HTR-8/SVneo (cell line): ENCODE results near the gene PANK4.
A peak's percentile ranks its signal among the peaks of the same experiment; 100 is the strongest.
"Not testable (repeated sequence)": the region's sequence is repeated elsewhere in the genome, so short reads cannot be mapped to it uniquely, and the experiment has no call there.

Experiments
- DNase-seq: peaks from one replicate; pipeline ENCODE4 v3.0.0; 2011; ENCODE audit warnings: low spot score, mixed read lengths; ENCODE audit not compliant: insufficient read length
- FAIRE-seq: peaks from 2 replicates; lab custom pipeline; 2011; peaks lifted over from hg19 to GRCh38; lab: Jason Lieb, UNC

The PANK4 gene

GRCh38 chr1:2559509-2560298 is 33.3 kb upstream of the PANK4 start:
- no peak for FAIRE-seq
- no peak for DNase-seq

- FAIRE-seq (no peak), DNase-seq (no peak)
Measured at GRCh38 chr1:2558861-2559260, 32.5 kb upstream of the PANK4 start.

DNA sequence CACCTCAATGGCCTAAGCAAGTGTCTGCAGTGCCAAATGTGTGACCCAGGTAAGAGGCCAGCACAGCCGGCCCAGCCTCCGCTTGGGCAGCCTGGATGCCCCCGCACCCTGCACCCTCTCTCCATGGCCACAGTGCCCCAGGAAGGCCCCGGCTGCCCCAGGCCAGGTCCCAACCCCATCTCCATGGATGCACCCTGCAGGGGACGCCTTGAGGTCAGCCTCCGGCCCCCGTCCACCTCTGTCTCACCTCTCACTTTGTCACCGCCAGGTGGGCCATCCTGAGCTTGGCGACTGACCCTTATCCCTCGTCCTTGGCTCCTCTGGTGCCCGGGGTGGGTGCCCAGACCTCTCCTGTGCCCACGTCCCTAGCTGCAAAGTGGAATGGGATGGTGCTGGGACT is 32.0 kb upstream of the PANK4 start:
- DNase-seq = no peak
- no peak for FAIRE-seq

DNA sequence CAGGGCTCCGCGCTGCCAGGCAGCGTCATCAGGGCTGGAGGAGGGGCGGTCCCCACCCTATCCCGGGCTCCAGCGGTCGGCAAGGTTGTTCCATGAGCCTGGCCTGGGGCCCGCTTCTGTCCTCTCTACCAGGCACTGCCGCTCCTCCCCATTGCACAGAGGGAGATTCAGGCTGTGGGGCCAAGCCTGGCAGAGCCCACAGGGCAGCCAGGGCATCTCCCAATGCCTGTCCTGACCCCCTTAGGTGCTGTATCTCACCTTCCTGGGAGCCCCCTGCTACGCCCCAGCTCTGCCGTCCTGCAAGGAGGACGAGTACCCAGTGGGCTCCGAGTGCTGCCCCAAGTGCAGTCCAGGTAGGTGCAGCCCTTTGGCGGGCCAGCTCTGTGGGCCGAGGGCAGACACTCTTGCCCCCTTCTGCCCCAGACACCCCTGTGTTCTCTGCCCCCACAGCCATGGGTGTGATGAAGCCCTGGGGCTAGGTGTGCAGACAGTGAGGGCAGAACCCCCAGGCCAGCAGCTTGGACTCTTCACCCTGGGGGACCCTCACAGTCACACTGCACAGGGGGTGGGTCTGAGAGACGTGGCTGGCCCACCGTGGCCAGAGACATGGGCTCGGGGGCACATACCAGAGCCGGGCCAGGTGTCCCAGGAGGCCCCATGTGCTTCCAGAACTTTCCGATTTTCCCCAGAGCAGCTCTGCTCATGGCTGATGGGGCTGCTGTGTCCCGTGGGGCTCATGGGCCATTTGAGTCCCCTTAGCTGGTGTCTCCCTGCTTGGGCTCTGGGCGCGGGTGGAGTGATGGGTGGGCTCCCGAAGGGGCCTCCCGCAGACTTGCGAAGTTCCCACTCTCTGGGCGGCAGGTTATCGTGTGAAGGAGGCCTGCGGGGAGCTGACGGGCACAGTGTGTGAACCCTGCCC is 31.3 kb upstream of the PANK4 start:
- DNase-seq = no peak
- FAIRE-seq = no peak

DNA sequence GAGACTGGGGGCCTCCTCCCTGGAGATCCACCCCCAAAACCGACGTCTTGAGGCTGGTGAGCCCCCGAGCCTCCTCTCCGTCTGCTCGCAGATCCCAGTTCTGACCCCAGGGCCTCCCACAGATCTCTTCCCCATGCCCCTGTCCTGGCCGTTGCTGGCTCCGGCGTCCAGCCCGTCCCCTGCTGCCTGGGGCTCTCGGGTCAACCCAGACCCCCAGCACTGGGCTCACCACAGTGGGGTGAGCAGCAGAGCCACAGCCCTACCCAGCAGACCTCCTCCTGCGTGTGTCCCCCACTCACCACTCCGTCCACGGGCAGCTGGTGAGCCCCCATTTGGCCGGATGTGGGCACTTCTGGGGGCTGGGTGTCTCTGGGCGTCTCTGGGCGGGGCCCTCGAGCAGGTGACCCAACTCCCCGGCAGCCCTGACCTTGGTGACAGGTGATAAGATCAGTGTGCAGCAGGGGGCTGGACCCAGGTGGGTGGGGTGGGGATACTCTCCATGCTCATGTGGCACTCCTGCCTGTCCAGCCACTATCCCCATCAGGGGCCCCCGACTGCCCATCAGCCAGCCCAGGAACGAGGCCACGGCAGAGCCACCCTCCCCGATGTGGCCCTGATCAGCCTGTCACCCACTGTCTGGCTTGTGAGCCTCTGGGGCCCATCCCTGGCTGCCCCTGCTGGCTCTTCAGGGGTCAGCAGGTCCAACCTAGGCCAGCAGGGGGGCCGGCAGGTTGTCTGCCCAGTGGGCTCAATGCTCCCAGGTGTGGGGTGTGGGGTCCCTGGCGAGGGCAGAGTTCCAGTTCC is 30.5 kb upstream of the PANK4 start:
- FAIRE-seq = no peak
- DNase-seq = no peak

DNA sequence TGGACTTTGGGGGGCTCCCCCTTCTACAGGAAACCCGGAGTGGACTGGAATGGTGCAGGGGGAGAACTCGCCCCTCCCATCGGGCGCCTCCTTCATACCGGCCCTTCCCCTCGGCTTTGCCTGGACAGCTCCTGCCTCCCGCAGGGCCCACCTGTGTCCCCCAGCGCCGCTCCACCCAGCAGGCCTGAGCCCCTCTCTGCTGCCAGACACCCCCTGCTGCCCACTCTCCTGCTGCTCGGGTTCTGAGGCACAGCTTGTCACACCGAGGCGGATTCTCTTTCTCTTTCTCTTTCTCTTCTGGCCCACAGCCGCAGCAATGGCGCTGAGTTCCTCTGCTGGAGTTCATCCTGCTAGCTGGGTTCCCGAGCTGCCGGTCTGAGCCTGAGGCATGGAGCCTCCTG is 29.9 kb upstream of the PANK4 start, which contains the start of gene TNFRSF14:
Gene TNFRSF14, plus strand, starts transcription at position 95 of the 401 bp plus-strand sequence. Its CDS starts 294 bp downstream, at position 389.
- FAIRE-seq = no peak
- no peak for DNase-seq

GRCh38 chr1:2555634-2556276 is 29.4 kb upstream of the PANK4 start:
- DNase-seq = no peak
- FAIRE-seq = no peak

DNA sequence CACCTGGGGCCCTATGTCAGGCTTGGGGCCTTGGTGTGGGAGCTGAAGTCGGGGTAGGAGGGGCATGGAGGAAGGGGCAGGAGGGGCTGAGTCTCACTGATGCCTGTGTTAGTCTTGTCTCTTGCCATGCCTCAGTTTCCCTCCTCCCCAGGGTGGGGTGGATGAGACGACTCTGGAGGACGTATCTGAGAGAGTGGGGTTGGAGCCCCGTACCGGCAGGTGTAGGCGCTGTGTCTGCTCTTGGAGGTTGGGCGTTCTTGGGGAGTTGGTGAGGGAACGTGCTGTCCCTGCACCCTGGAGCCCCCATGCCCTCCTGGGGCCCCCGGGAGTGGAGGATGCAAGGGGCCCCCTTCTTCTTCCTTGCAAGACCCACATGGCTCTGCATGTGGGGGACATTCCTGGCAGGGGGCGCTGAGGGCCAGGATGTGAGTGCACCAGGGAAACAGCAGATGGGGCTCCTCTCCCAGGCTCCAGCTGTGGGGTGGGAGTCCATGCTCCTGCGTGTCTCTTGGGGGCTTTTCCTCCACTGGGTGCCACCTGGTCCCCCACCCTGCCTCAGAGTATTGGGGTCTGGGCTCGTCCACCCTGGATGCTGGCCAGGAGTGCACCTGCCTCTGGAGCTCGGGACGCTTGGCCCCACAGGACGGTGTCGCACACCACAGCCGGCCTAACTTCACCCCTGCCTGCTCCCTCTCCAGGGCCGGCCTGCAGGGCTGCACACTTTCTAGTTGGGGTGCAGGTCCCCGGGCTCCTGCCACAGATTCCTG is 28.4 kb upstream of the PANK4 start:
- no peak for FAIRE-seq
- no peak for DNase-seq

GRCh38 chr1:2553871-2554620 is 27.6 kb upstream of the PANK4 start:
- DNase-seq (no peak), FAIRE-seq (no peak)

GRCh38 chr1:2553076-2553475 is 26.7 kb upstream of the PANK4 start:
- not testable (repeated sequence) for FAIRE-seq

DNA sequence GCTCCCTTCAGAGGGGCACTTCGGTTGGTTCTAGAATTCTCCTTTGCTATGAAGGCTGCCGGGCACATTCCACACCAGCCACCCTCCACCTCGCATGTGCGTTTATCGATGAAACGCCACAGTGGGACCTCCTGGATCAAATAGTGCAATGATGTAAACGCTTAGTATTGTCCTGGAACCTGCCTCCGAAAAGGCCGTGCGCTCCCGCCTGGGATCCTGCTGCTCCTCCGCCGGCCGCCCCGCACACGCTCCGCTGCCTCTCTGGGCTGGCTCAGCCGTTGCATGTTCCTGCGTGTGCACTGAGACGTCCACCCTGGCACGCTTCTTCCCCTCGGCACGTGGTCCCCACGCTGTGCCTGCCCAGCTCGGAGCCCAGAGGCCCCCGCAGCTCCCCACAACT is 25.8 kb upstream of the PANK4 start:
- no peak for DNase-seq

More at GRCh38 chr1:2553076-2553475, 26.7 kb upstream of the PANK4 start:
- DNase-seq = not testable (repeated sequence)

DNA sequence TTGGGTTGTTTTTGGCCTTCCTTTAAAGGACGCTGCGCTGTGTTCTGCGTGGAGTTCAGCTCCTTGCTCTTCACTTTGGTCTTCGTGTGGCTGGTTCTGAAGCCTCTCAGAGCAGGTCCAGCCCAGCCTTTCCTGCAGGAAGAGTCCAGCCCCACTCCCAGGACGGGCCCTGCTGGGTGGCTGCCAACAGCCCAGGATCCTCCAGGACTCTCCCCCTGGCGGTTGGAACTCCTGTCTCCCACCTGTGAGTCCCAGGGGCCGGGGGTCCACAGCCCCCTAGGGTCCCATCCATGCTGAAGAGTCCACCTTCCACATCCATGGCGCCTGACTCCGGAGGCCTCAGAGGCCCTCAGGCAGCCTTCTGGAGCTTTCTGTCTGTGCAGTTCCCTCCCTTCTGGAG is 25.1 kb upstream of the PANK4 start:
- not testable (repeated sequence) for FAIRE-seq, DNase-seq

More for the DNA sequence above, 25.8 kb upstream of the PANK4 start:
- FAIRE-seq = no peak

GRCh38 chr1:2550309-2550861 is 24.0 kb upstream of the PANK4 start:
- DNase-seq, FAIRE-seq: not testable (repeated sequence)

DNA sequence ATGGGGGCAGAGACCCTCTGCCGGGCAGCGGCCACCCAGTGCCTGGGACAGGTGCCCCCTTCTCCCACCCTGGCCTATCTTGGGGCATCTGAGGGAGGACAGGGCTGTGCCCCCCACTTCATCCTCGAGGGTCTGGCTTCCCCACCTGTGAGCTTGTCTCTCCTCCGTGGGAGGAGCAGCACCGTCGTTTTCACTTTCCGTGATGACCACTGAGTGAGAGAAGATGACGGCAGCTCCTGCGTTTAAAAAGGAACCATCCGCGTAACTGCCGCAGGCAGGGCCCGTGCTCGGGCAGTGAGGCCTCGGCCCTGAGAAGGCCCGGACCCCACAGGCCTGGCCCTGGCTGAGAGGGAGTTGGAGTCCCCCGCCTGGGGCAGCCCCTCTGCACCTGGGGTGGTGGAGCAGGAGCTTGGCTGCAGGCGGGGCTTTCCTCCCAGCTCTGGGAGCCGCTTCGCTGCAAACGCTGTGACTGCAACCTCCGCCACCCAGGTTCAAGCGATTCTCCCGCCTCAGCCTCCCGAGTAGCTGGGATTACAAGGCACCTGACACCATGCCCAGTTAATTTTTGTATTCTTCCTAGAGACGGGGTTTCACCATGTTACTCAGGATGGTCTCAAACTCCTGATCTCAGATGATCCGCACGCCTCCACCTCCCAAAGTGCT is 23.1 kb upstream of the PANK4 start:
- FAIRE-seq, DNase-seq: not testable (repeated sequence)

- no peak for FAIRE-seq
- DNase-seq = peak; percentile 71
Measured at GRCh38 chr1:2548068-2548589, 21.7 kb upstream of the PANK4 start.

GRCh38 chr1:2547210-2548067 is 21.0 kb upstream of the PANK4 start:
- DNase-seq (no peak), FAIRE-seq (no peak)
